ENCODE results near the gene SREBF2.

DNA sequence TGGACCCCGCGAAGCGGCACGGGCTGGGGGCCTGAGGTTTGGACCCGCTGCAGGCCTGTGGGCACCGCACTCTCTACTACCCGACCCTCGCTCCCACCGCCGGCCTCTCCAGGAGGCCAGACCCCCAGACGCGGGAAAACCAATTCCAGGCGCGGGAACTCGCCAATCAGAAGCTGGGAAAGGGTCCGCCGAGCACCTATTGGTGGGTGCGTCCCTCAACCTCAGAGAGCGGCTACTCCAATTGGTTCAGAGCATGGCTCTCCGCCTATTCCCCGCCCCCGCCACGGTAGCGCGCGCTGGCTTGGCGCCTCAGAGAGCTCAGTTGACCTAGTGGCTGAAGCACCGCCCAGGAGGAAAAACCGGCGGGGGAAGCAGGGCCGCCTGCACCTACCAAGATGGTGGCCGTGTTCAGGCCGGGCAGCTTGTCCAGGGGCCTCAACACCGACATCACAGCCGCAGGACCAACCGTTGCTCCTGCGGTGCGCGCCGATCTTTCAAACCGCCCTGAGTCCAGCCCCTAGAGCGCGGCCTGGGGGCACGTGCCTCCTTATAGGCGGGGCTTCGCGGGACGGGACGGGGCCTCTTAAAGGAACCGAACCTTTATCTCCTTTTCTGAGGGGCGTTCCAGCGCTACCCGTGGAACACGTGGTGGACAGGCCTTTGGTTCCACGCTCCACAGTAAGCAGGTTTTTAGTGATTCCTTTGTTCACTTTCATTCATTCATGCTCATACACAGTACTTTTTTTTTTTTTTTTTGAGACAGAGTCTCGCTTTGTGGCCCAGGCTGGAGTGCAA, 113.9 kb downstream of the SREBF2 start, which contains the start of gene CENPM:
- TF ChIP-seq, protein P1, sequence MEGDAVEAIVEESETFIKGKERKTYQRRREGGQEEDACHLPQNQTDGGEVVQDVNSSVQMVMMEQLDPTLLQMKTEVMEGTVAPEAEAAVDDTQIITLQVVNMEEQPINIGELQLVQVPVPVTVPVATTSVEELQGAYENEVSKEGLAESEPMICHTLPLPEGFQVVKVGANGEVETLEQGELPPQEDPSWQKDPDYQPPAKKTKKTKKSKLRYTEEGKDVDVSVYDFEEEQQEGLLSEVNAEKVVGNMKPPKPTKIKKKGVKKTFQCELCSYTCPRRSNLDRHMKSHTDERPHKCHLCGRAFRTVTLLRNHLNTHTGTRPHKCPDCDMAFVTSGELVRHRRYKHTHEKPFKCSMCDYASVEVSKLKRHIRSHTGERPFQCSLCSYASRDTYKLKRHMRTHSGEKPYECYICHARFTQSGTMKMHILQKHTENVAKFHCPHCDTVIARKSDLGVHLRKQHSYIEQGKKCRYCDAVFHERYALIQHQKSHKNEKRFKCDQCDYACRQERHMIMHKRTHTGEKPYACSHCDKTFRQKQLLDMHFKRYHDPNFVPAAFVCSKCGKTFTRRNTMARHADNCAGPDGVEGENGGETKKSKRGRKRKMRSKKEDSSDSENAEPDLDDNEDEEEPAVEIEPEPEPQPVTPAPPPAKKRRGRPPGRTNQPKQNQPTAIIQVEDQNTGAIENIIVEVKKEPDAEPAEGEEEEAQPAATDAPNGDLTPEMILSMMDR (IDR thresholded peaks at IDR 0.05) = peak in 2 of 4 experiments; percentile 5 to 34
- TF ChIP-seq POLR2A (IDR thresholded peaks at IDR 0.05) = no peak

All from uterus (tissue), 2 donors.